WERI-Rb-1 (cell line): Measurements from ENCODE around the gene FCGR1A.
"Not testable (repeated sequence)": the region's sequence is repeated elsewhere in the genome, so short reads cannot be mapped to it uniquely, and the experiment has no call there.

Experiments used
- DNase-seq: peaks from one replicate; pipeline ENCODE4 v3.0.0-alpha.2; 2020
- H3K27ac ChIP-seq: fragments of 250-450 bp; sonication (Bioruptor Pico); 2 replicates; pipeline ENCODE4 v1.5.1; 2020; ENCODE audit warnings: mild to moderate bottlenecking, moderate library complexity
- H3K27me3 ChIP-seq: fragments of 250-450 bp; sonication (Bioruptor Pico); 2 replicates; pipeline ENCODE4 v1.5.1; 2021; ENCODE audit warnings: mild to moderate bottlenecking, low read depth, moderate library complexity; ENCODE audit not compliant: insufficient read depth, severe bottlenecking
- H3K36me3 ChIP-seq: fragments of 250-450 bp; sonication (Bioruptor Pico); 2 replicates; pipeline ENCODE4 v1.5.1; 2020; ENCODE audit warnings: mild to moderate bottlenecking, moderate library complexity
- H3K4me3 ChIP-seq: 2 replicates; pipeline ENCODE4 v1.5.1; 2011; ENCODE audit warnings: low read depth, mild to moderate bottlenecking, control low read depth, low read length
- H3K9me3 ChIP-seq: fragments of 250-450 bp; sonication (Bioruptor Pico); 2 replicates; pipeline ENCODE4 v1.5.1; 2021; ENCODE audit warnings: mild to moderate bottlenecking, moderate library complexity; ENCODE audit not compliant: severe bottlenecking

FCGR1A gene

DNA sequence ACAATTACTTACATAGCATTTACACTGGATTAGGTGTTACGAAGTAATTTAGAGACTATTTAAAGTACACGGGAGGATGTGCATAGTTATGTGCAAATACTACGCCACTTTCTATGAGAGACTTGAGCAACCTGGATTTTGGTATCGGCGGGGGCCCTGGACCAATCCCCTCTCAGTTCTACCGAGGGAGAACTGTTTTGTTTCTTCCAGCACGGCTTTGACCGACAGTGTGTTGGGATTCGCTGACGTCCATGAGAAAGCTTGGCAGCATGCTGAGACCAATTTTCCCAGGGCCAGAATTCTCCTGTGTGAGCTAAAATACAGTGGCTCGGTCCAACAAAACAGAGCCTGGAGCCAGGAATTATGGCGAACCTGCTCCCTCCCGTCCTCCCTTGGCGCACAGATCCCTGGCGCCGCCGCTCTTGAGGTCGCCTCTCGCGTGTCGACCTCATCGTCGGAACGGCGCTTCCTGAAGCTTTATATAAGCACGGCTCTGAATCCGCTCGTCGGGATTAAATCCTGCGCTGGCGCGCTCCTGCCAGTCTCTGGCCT, 49.3 kb downstream of the FCGR1A start:
- not testable (repeated sequence) for DNase-seq, H3K27me3 ChIP-seq, H3K9me3 ChIP-seq, H3K4me3 ChIP-seq, H3K36me3 ChIP-seq, H3K27ac ChIP-seq

- not testable (repeated sequence) for H3K36me3 ChIP-seq, H3K9me3 ChIP-seq, H3K27me3 ChIP-seq, H3K27ac ChIP-seq, DNase-seq, H3K4me3 ChIP-seq
These were observed 50.0 kb downstream of the FCGR1A start for GRCh38 chr1:149832316-149833126.

DNA sequence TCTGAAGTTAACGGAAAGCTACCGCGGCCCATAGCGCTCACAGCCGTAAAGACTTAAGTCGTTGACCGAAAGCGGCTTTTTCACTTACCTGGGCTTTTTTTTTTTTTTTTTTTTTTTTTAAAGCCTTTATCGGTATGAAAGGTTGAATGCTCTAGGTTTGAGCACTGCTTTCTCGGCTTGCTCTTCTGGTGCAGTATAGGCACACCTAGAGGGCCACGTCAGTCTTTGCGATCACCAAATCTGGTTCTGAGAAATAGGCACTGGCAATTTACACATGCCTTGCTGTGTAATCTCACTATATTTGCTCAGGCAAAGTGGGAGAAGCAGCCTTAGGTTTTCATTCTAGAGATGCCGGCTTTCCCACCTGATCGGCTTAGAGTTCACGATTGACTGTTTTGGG, 50.6 kb downstream of the FCGR1A start:
- not testable (repeated sequence) for H3K27ac ChIP-seq, DNase-seq

GRCh38 chr1:149841149-149841548, 58.7 kb downstream of the FCGR1A start:
- peaks cover 14% of the 10 kb centered on the region for H3K36me3 ChIP-seq
- H3K4me3 ChIP-seq, H3K9me3 ChIP-seq, DNase-seq, H3K27ac ChIP-seq, H3K27me3 ChIP-seq: not testable (repeated sequence)

More for the DNA sequence above, 50.6 kb downstream of the FCGR1A start:
- not testable (repeated sequence) for H3K27me3 ChIP-seq, H3K4me3 ChIP-seq, H3K9me3 ChIP-seq, H3K36me3 ChIP-seq
